Right atrium auricular region (tissue), 2 donors: Measurements from ENCODE around the gene CA6. TPM values are rescaled to one million over a fixed set of nuclear protein-coding genes. Genes with fewer than 3 reads are reported as not detected.

Experiments used
- DNase-seq: peaks from one replicate; pipeline ENCODE4 v3.0.0-alpha.2; 2019; ENCODE audit warnings: low spot score
- H3K27ac ChIP-seq, 2 donors: fragments of 200-600 bp; sonication (generic); 1 replicate in 1 of 2; 2 replicates in 1 of 2; pipeline ENCODE4 v1.5.1; 2016 to 2019
- H3K27me3 ChIP-seq, 2 donors: fragments of 200-600 bp; sonication (generic); one replicate each; pipeline versions ENCODE4 v1.5.1 to v1.6.0; 2017 to 2019
- H3K36me3 ChIP-seq: fragments of 200-600 bp; sonication (generic); one replicate; pipeline ENCODE4 v1.5.1; 2016
- H3K4me1 ChIP-seq, 2 donors: fragments of 200-600 bp; sonication (generic); one replicate each; pipeline versions ENCODE4 v1.5.1 to v1.6.0; 2017 to 2019
- H3K4me3 ChIP-seq, 2 donors: fragments of 200-600 bp; sonication (generic); 1 replicate in 1 of 2; 2 replicates in 1 of 2; pipeline ENCODE4 v1.5.1; 2017 to 2019; ENCODE audit warnings: mild to moderate bottlenecking in 1 of 2, moderate library complexity in 1 of 2
- H3K9me3 ChIP-seq, 2 donors: fragments of 200-600 bp; sonication (generic); one replicate each; pipeline ENCODE4 v1.5.1; 2019
- total RNA-seq, 2 donors: library from RNA; depleted of rRNA; stranded (reverse); fragments of >200 nt; gene quantifications; one replicate each; pipeline ENCODE4 v1.1.0, GENCODE V29; 2016
- TF ChIP-seq, protein P1 (sequence below), 2 donors: fragments of 200-600 bp; sonication (generic); IDR thresholded peaks; one replicate each; pipeline ENCODE4 v1.5.1; 2019; ENCODE audit warnings: antibody characterized with exemption in 2 of 2

The CA6 gene
- total RNA-seq, 2 donors from 2014 or later = not detected

- no peak overlapping the region for H3K27ac ChIP-seq
- H3K9me3 ChIP-seq = no peaks in the 10 kb centered on the region
- H3K4me1 ChIP-seq = peaks cover 0 to 13% of the 10 kb centered on the region in 2 donors
- TF ChIP-seq, protein P1, sequence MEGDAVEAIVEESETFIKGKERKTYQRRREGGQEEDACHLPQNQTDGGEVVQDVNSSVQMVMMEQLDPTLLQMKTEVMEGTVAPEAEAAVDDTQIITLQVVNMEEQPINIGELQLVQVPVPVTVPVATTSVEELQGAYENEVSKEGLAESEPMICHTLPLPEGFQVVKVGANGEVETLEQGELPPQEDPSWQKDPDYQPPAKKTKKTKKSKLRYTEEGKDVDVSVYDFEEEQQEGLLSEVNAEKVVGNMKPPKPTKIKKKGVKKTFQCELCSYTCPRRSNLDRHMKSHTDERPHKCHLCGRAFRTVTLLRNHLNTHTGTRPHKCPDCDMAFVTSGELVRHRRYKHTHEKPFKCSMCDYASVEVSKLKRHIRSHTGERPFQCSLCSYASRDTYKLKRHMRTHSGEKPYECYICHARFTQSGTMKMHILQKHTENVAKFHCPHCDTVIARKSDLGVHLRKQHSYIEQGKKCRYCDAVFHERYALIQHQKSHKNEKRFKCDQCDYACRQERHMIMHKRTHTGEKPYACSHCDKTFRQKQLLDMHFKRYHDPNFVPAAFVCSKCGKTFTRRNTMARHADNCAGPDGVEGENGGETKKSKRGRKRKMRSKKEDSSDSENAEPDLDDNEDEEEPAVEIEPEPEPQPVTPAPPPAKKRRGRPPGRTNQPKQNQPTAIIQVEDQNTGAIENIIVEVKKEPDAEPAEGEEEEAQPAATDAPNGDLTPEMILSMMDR (IDR thresholded peaks at IDR 0.05) = no peak
- H3K36me3 ChIP-seq = no peaks in the 10 kb centered on the region
- no peak for DNase-seq
- H3K4me3 ChIP-seq = no peak overlapping the region
- no peaks in the 10 kb centered on the region for H3K27me3 ChIP-seq
These were observed 1.5 kb downstream of the CA6 start for GRCh38 chr1:8947127-8947691.

- Histone ChIP-seq H3K36me3 (no peaks in the 10 kb centered on the region), H3K27me3 (no peaks in the 10 kb centered on the region), H3K4me3 (no peak overlapping the region), H3K9me3 (no peaks in the 10 kb centered on the region), H3K27ac (no peak overlapping the region), H3K4me1 (no peaks in the 10 kb centered on the region)
- no peak for DNase-seq
- TF ChIP-seq, protein P1 (IDR thresholded peaks at IDR 0.05) = no peak
These were observed 4.6 kb downstream of the CA6 start for GRCh38 chr1:8950309-8950708.

DNA sequence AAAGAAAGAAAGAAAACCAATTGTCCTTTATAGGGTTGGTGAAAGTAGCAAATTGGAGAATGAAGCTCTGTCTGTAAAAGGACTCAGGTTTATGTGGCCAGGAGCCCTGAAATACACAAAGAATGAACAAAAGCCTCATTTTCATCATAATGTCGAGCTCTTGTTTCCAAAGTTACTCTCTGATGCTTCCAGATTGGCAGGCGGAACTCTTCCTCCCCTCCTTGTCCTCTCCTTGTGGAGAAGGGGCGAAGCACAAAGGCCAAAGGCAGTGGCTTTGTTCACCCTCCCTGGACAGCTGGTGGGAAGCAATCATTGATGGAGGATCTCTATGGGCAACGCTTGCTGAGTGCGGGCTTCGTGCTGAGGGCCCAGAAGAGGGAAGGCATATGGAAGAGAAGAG lies 5.6 kb downstream of the CA6 start:
- no peaks in the 10 kb centered on the region for H3K27me3 ChIP-seq
- no peak for DNase-seq
- H3K27ac ChIP-seq = no peak overlapping the region
- H3K4me1 ChIP-seq = no peaks in the 10 kb centered on the region
- H3K4me3 ChIP-seq = no peak overlapping the region
- TF ChIP-seq, protein P1 (IDR thresholded peaks at IDR 0.05) = no peak
- no peaks in the 10 kb centered on the region for H3K9me3 ChIP-seq
- H3K36me3 ChIP-seq = no peaks in the 10 kb centered on the region

DNA sequence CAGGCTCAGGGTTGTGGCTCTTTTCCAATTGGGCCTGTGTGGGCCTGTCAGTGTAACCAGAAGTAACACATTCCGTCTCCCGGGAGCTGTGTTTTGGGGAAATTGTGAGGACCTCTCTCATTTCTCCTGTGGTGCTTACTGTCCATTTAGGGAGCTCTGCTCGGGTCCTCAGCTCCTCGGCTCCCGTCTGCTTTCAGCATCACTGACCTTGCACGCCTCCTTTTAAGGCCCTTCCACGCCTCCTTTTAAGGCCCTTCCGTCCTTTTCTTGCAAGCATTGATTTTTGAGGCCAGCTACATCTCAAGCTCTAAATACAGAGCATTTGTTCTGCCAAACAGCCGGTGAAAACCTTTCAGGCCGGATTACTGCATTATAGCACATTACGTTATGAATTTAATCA lies 9.7 kb downstream of the CA6 start:
- Histone ChIP-seq H3K4me1 (no peaks in the 10 kb centered on the region), H3K27ac (no peak overlapping the region), H3K36me3 (no peaks in the 10 kb centered on the region), H3K4me3 (no peak overlapping the region), H3K9me3 (no peaks in the 10 kb centered on the region), H3K27me3 (no peaks in the 10 kb centered on the region)
- no peak for DNase-seq
- TF ChIP-seq, protein P1 (IDR thresholded peaks at IDR 0.05) = no peak

GRCh38 chr1:8956461-8957349 lies 11.0 kb downstream of the CA6 start:
- Histone ChIP-seq H3K4me1 (no peaks in the 10 kb centered on the region), H3K36me3 (no peaks in the 10 kb centered on the region), H3K4me3 (no peak overlapping the region), H3K27me3 (no peaks in the 10 kb centered on the region), H3K9me3 (no peaks in the 10 kb centered on the region), H3K27ac (no peak overlapping the region)
- no peak for DNase-seq
- TF ChIP-seq, protein P1 (IDR thresholded peaks at IDR 0.05) = no peak
